HCT116 (cell line): Measurements from ENCODE around the gene EXD3. TPM values are rescaled to one million over a fixed set of nuclear protein-coding genes. Genes with fewer than 3 reads are reported as not detected.
A peak's percentile ranks its signal among the peaks of the same experiment; 100 is the strongest.

Source experiments
- ATAC-seq: fragments of 200-7000 bp; cut with Tn5 transposase; 2 replicates; pipeline ENCODE4 v1.9.1; 2020; ENCODE audit warnings: mild to moderate bottlenecking, moderate library complexity
- BruUV-seq: library from RNA; stranded (reverse); fragments of 400-500 nt; replicated peaks from 2 replicates; lab custom pipeline; 2021; lab: Mats Ljungman, UMichigan
- CTCF ChIA-PET: fragments of 300-600 bp; sonication (Branson Sonifier 250); formaldehyde crosslinking; loops from one replicate; lab custom pipeline; 2021; ENCODE audit warnings: antibody characterized with exemption; lab: Charles Lee
- POLR2A ChIA-PET: fragments of 300-600, 350-600 bp; sonication (Branson Sonifier 250); formaldehyde crosslinking; loops from one replicate; lab custom pipeline; 2021; ENCODE audit warnings: antibody characterized with exemption; lab: Charles Lee
- RAD21 ChIA-PET, 2 experiments: fragments of 300-600 bp; sonication (Branson Sonifier 250); formaldehyde crosslinking; loops; one replicate each; lab custom pipeline; 2023; ENCODE audit warnings: low total read pairs in 2 of 2; ENCODE audit not compliant: uncharacterized antibody in 2 of 2, unreplicated experiment in 2 of 2, low non-redundant PET in 1 of 2; lab: Charles Lee
- DNase-seq: peaks from one replicate; pipeline ENCODE4 v3.0.0-alpha.2; 2010; ENCODE audit warnings: low read depth, low spot score
- H2AFZ ChIP-seq: fragments of 200-600 bp; shearing (Covaris generic), sonication (generic); 2 replicates; pipeline ENCODE4 v1.6.1; 2017; ENCODE audit warnings: low read depth, mixed run types, mixed read lengths, antibody characterized with exemption, low read length; ENCODE audit not compliant: poor library complexity, severe bottlenecking
- H3K27ac ChIP-seq: 2 replicates; pipeline ENCODE4 v1.5.1; 2012; ENCODE audit warnings: low read depth, low read length
- H3K27me3 ChIP-seq: fragments of 200-600 bp; sonication (generic); 2 replicates; pipeline ENCODE4 v1.6.1; 2016; ENCODE audit warnings: mixed run types, low read length, mixed read lengths; ENCODE audit not compliant: insufficient read depth
- H3K36me3 ChIP-seq, 2 experiments: fragments of 200-500 bp in 1 of 2; fragments of 200-600 bp in 1 of 2; sonication (Bioruptor generic) in 1 of 2; sonication (generic) in 1 of 2; 2 replicates each; pipeline versions ENCODE4 v1.5.1 to v1.6.1; 2014 to 2016; ENCODE audit warnings: low read length in 2 of 2, inconsistent platforms in 1 of 2, mixed read lengths in 1 of 2, mixed run types in 1 of 2; ENCODE audit not compliant: insufficient read depth in 2 of 2, control insufficient read depth in 1 of 2
- H3K4me1 ChIP-seq, 2 experiments: fragments of 200-600 bp in 1 of 2; sonication (generic) in 1 of 2; 2 replicates each; pipeline versions ENCODE4 v1.5.1 to v1.6.1; 2012 to 2017; ENCODE audit warnings: low read length in 2 of 2, inconsistent platforms in 1 of 2, mild to moderate bottlenecking in 1 of 2, mixed read lengths in 1 of 2, mixed run types in 1 of 2, moderate library complexity in 1 of 2; ENCODE audit not compliant: insufficient read depth in 2 of 2, control insufficient read depth in 1 of 2
- H3K4me2 ChIP-seq: fragments of 200-600 bp; sonication (generic); 2 replicates; pipeline ENCODE4 v1.6.1; 2017; ENCODE audit warnings: mixed run types, low read length, mixed read lengths
- H3K4me3 ChIP-seq, 2 experiments: fragments of 200-600 bp in 1 of 2; sonication (generic) in 1 of 2; replicated peaks in 1 of 2; 2 replicates each; pipeline ENCODE4 v1.5.1; 2011 to 2016; ENCODE audit warnings: low read length in 2 of 2, control low read depth in 1 of 2, low read depth in 1 of 2, mild to moderate bottlenecking in 1 of 2, mixed read lengths in 1 of 2, mixed run types in 1 of 2
- H3K79me2 ChIP-seq: fragments of 200-600 bp; sonication (generic); 2 replicates; pipeline ENCODE4 v1.6.1; 2017; ENCODE audit warnings: mild to moderate bottlenecking, mixed run types, low read length, moderate library complexity, mixed read lengths; ENCODE audit not compliant: insufficient read depth
- H3K9ac ChIP-seq: fragments of 200-600 bp; sonication (generic); 2 replicates; pipeline ENCODE4 v1.6.1; 2016; ENCODE audit warnings: low read length, mixed read lengths
- H3K9me2 ChIP-seq: fragments of 200-600 bp; sonication (generic), shearing (Covaris generic); 2 replicates; pipeline ENCODE4 v1.6.1; 2017; ENCODE audit warnings: mixed run types, mild to moderate bottlenecking, moderate library complexity; ENCODE audit not compliant: insufficient read depth
- H3K9me3 ChIP-seq, 2 experiments: fragments of 200-500 bp in 1 of 2; fragments of 200-600 bp in 1 of 2; sonication (Bioruptor generic) in 1 of 2; sonication (generic) in 1 of 2; 2 replicates each; pipeline ENCODE4 v1.6.1; 2014 to 2017; ENCODE audit warnings: low read length in 2 of 2, mixed read lengths in 2 of 2, inconsistent platforms in 1 of 2, low read depth in 1 of 2, mild to moderate bottlenecking in 1 of 2, mixed run types in 1 of 2, moderate library complexity in 1 of 2; ENCODE audit not compliant: control insufficient read depth in 1 of 2, insufficient read depth in 1 of 2
- H4K20me1 ChIP-seq: fragments of 200-600 bp; sonication (generic), shearing (Covaris generic); 2 replicates; pipeline ENCODE4 v1.6.1; 2017; ENCODE audit warnings: mixed run types, mild to moderate bottlenecking, moderate library complexity; ENCODE audit not compliant: insufficient read depth
- ATF3 ChIP-seq: IDR thresholded peaks from 2 replicates; pipeline ENCODE4 v1.6.1; 2012
- CBX3 ChIP-seq: IDR thresholded peaks from 2 replicates; pipeline ENCODE4 v1.6.1; 2012; ENCODE audit warnings: low read depth
- CEBPB ChIP-seq: IDR thresholded peaks from 2 replicates; pipeline ENCODE4 v1.6.1; 2012; ENCODE audit warnings: low read depth
- intact Hi-C: fragments of 100-400 bp; cut with micrococcal nuclease; formaldehyde crosslinking; loops from 2 replicates; pipeline ENCODE4 v1.10.0; 2022
- total RNA-seq: library from RNA; stranded (reverse); gene quantifications from one replicate; pipeline ENCODE4 v1.2.1, GENCODE V29; 2021; ENCODE audit not compliant: unreplicated experiment

Gene EXD3
- total RNA-seq, 1 experiment from 2014 or later: 25.4 TPM

- no peak for TF ChIP-seq ATF3
- DNase-seq (no peak), ATAC-seq (no peak)
- Histone ChIP-seq H3K9ac (no peak overlapping the region), H4K20me1 (no peaks in the 10 kb centered on the region), H3K9me2 (no peaks in the 10 kb centered on the region), H3K4me2 (no peak overlapping the region), H3K27me3 (no peaks in the 10 kb centered on the region), H3K4me3 (no peak overlapping the region), H3K9me3 (no peaks in the 10 kb centered on the region), H3K4me1 (peaks cover 13 to 29% of the 10 kb centered on the region in 2 experiments), H3K27ac (no peak overlapping the region; the same call in 1 of the 2 replicates), H2AFZ (no peak overlapping the region), H3K79me2 (peaks cover 6% of the 10 kb centered on the region), H3K36me3 (no peaks in the 10 kb centered on the region)
- RAD21 ChIA-PET: no interaction called here
- intact Hi-C loops: no loop called here
- POLR2A ChIA-PET: no interaction called here
- CTCF ChIA-PET: no interaction called here
- no TSS peak for BruUV-seq
Measured at GRCh38 chr9:137462986-137463930, 40.3 kb upstream of the EXD3 start.

GRCh38 chr9:137462396-137462985 is 39.5 kb upstream of the EXD3 start:
- CTCF ChIA-PET: no interaction called here
- DNase-seq (no peak), ATAC-seq (no peak)
- Histone ChIP-seq H3K4me2 (peak overlapping the region; percentile 65), H3K27ac (no peak overlapping the region; the same call in 1 of the 2 replicates), H3K4me3 (no peak overlapping the region), H3K4me1 (peaks cover 19 to 37% of the 10 kb centered on the region in 2 experiments), H2AFZ (no peak overlapping the region), H3K36me3 (peaks cover 0 to 2% of the 10 kb centered on the region in 2 experiments; a peak in 1 of 4 replicates), H4K20me1 (no peaks in the 10 kb centered on the region), H3K9ac (0 out of 2 replicates have a peak overlapping the region, but pooled peaks have one; percentile 4), H3K27me3 (no peaks in the 10 kb centered on the region), H3K79me2 (peaks cover 14% of the 10 kb centered on the region), H3K9me3 (no peaks in the 10 kb centered on the region), H3K9me2 (no peaks in the 10 kb centered on the region)
- POLR2A ChIA-PET: no interaction called here
- no peak for TF ChIP-seq CBX3
- no peak for TF ChIP-seq CEBPB
- no TSS peak for BruUV-seq
- intact Hi-C loops: no loop called here
- RAD21 ChIA-PET: no interaction called here
